Measurements from ENCODE around the gene USP10.

The USP10 gene

GRCh38 chr16:84827897-84828296, 128.1 kb downstream of the USP10 start:
- no peak for DNase-seq

DNA sequence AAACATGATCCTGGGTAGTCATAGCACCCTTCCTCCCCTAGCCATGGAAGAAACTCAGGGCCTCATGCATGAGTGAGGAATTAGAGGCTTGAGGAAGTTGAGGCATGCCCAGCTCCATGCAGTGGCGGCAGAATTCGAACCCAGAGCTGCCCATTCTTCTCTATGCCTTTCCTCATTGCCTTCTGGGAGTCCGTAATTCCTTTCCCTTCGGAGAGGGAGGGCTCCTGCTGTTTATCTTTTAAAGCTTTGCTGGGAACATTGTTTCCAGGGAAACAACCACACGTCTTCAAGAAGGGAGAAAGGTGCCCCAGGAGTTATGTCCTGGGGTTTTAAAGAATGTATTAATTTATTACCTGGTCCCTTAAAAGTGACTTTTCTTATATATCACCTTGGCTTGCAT, 128.5 kb downstream of the USP10 start:
- no peak for DNase-seq
